H9 (cell line): ENCODE measurements around the gene IL1RAPL2. TPM values are rescaled to one million over a fixed set of nuclear protein-coding genes. Genes with fewer than 3 reads are reported as not detected.

Experiments used
- DNase-seq: peaks from one replicate; pipeline ENCODE4 v3.0.0-alpha.2; 2017
- H2AFZ ChIP-seq: one replicate; pipeline ENCODE4 v1.6.1; 2013; ENCODE audit warnings: mild to moderate bottlenecking, low read length, control low read depth, moderate library complexity
- H2AK5ac ChIP-seq: 2 replicates; pipeline ENCODE4 v1.6.1; 2013; ENCODE audit warnings: low read length, control low read depth, mixed read lengths; ENCODE audit not compliant: insufficient read length
- H2BK120ac ChIP-seq: one replicate; pipeline ENCODE4 v1.6.1; 2013; ENCODE audit warnings: low read depth, mild to moderate bottlenecking, low read length, control low read depth, inconsistent platforms; ENCODE audit not compliant: poor library complexity, severe bottlenecking
- H2BK12ac ChIP-seq: 2 replicates; pipeline ENCODE4 v1.6.1; 2013; ENCODE audit warnings: low read length, control low read depth, mixed read lengths, low read depth; ENCODE audit not compliant: insufficient read length
- H2BK15ac ChIP-seq: 2 replicates; pipeline ENCODE4 v1.6.1; 2013; ENCODE audit warnings: low read depth, low read length, control low read depth
- H2BK20ac ChIP-seq: one replicate; pipeline ENCODE4 v1.6.1; 2013; ENCODE audit warnings: low read depth, mild to moderate bottlenecking, low read length, control low read depth, inconsistent platforms; ENCODE audit not compliant: poor library complexity, severe bottlenecking
- H2BK5ac ChIP-seq: 2 replicates; pipeline ENCODE4 v1.6.1; 2013; ENCODE audit warnings: low read length, control low read depth, mixed read lengths; ENCODE audit not compliant: insufficient read length
- H3K14ac ChIP-seq: 2 replicates; pipeline ENCODE4 v1.6.1; 2013; ENCODE audit warnings: low read length, control low read depth; ENCODE audit not compliant: insufficient read depth
- H3K18ac ChIP-seq: 2 replicates; pipeline ENCODE4 v1.6.1; 2013; ENCODE audit warnings: low read depth, mild to moderate bottlenecking, mixed read lengths, low read length, control low read depth; ENCODE audit not compliant: insufficient read length
- H3K23ac ChIP-seq: 2 replicates; pipeline ENCODE4 v1.6.1; 2013; ENCODE audit warnings: low read length, control low read depth, mixed read lengths, low read depth; ENCODE audit not compliant: insufficient read length
- H3K23me2 ChIP-seq: 2 replicates; pipeline ENCODE4 v1.6.1; 2013; ENCODE audit warnings: low read depth, mild to moderate bottlenecking, mixed read lengths, low read length, control low read depth; ENCODE audit not compliant: insufficient read length, poor library complexity, severe bottlenecking
- H3K27ac ChIP-seq: 2 replicates; pipeline ENCODE4 v1.5.1; 2013; ENCODE audit warnings: low read length, control low read depth, mixed read lengths, low read depth; ENCODE audit not compliant: insufficient read length
- H3K27me3 ChIP-seq: 2 replicates; pipeline ENCODE4 v1.6.1; 2013; ENCODE audit warnings: low read length, control low read depth, inconsistent platforms; ENCODE audit not compliant: insufficient read depth
- H3K4ac ChIP-seq: 2 replicates; pipeline ENCODE4 v1.6.1; 2013; ENCODE audit warnings: low read depth, mild to moderate bottlenecking, control low read depth, inconsistent platforms, low read length, moderate library complexity
- H3K4me1 ChIP-seq: 2 replicates; pipeline ENCODE4 v1.6.1; 2013; ENCODE audit warnings: low read length, control low read depth, inconsistent platforms; ENCODE audit not compliant: insufficient read depth
- H3K4me2 ChIP-seq: 2 replicates; pipeline ENCODE4 v1.6.1; 2013; ENCODE audit warnings: low read length, control low read depth, mixed read lengths; ENCODE audit not compliant: insufficient read length, insufficient read depth
- H3K56ac ChIP-seq: 2 replicates; pipeline ENCODE4 v1.6.1; 2013; ENCODE audit warnings: low read depth, mild to moderate bottlenecking, mixed read lengths, low read length, control low read depth; ENCODE audit not compliant: insufficient read length
- H3K79me1 ChIP-seq: 2 replicates; pipeline ENCODE4 v1.6.1; 2013; ENCODE audit warnings: low read depth, mild to moderate bottlenecking, moderate library complexity, low read length, control low read depth, inconsistent platforms; ENCODE audit not compliant: insufficient read depth, poor library complexity, severe bottlenecking
- H3K79me2 ChIP-seq: 2 replicates; pipeline ENCODE4 v1.6.1; 2013; ENCODE audit warnings: low read length, control low read depth, inconsistent platforms; ENCODE audit not compliant: insufficient read depth
- H3K9ac ChIP-seq: 2 replicates; pipeline ENCODE4 v1.6.1; 2013; ENCODE audit warnings: low read length, control low read depth, mixed read lengths; ENCODE audit not compliant: insufficient read length; ENCODE audit errors: extremely low read depth
- H3K9me3 ChIP-seq: one replicate; pipeline ENCODE4 v1.6.1; 2013; ENCODE audit warnings: low read depth, low read length, inconsistent platforms; ENCODE audit not compliant: control insufficient read depth
- H3T11ph ChIP-seq: one replicate; pipeline ENCODE4 v1.6.1; 2013; ENCODE audit warnings: mild to moderate bottlenecking, low read length, control low read depth, inconsistent platforms
- H4K20me1 ChIP-seq: one replicate; pipeline ENCODE4 v1.6.1; 2013; ENCODE audit not compliant: control insufficient read depth, insufficient read length, insufficient read depth
- H4K5ac ChIP-seq: 2 replicates; pipeline ENCODE4 v1.6.1; 2013; ENCODE audit warnings: low read depth, mild to moderate bottlenecking, mixed read lengths, low read length, control low read depth; ENCODE audit not compliant: insufficient read length
- H4K8ac ChIP-seq: replicated peaks from 2 replicates; pipeline ENCODE4 v1.6.1; 2013; ENCODE audit warnings: low read length, control low read depth, mixed read lengths, low read depth; ENCODE audit not compliant: insufficient read length
- H4K91ac ChIP-seq: 2 replicates; pipeline ENCODE4 v1.6.1; 2013; ENCODE audit warnings: low read depth, mild to moderate bottlenecking, moderate library complexity, mixed read lengths, low read length, control low read depth; ENCODE audit not compliant: insufficient read length
- H3K27ac Mint-ChIP-seq, 3 experiments: 2 replicates in 2 of 3; 3 replicates in 1 of 3; pipeline ENCODE4 v1.8.0; 2020 to 2021; ENCODE audit warnings: mixed read lengths in 3 of 3, mild to moderate bottlenecking in 1 of 3, moderate library complexity in 1 of 3
- H3K27me3 Mint-ChIP-seq: 2 replicates; pipeline ENCODE4 v1.8.0; 2021; ENCODE audit warnings: low read depth, mild to moderate bottlenecking, moderate library complexity, mixed read lengths
- H3K36me3 Mint-ChIP-seq, 3 experiments: 2 replicates in 2 of 3; 3 replicates in 1 of 3; pipeline ENCODE4 v1.8.0; 2020 to 2021; ENCODE audit warnings: low read depth in 3 of 3, mixed read lengths in 3 of 3; ENCODE audit not compliant: insufficient read depth in 1 of 3
- H3K4me1 Mint-ChIP-seq, 2 experiments: 2 replicates each; pipeline ENCODE4 v1.8.0; 2020; ENCODE audit warnings: mixed read lengths in 2 of 2
- H3K4me3 Mint-ChIP-seq, 2 experiments: 2 replicates in 1 of 2; 3 replicates in 1 of 2; pipeline ENCODE4 v1.8.0; 2020 to 2021; ENCODE audit warnings: mild to moderate bottlenecking in 2 of 2, mixed read lengths in 2 of 2, moderate library complexity in 1 of 2
- H3K9me3 Mint-ChIP-seq, 2 experiments: 2 replicates in 1 of 2; 3 replicates in 1 of 2; pipeline ENCODE4 v1.8.0; 2020; ENCODE audit warnings: mild to moderate bottlenecking in 2 of 2, mixed read lengths in 2 of 2, moderate library complexity in 1 of 2
- CTCF ChIP-seq: fragments of 200-600 bp; sonication (generic); conservative IDR thresholded peaks from 3 replicates; pipeline ENCODE4 v1.8.0; 2021; ENCODE audit warnings: antibody characterized with exemption, mild to moderate bottlenecking
- WGBS: extraction: QIAGEN DNeasy Blood & Tissue Kit; methylation state at CpG from one replicate; pipeline ENCODE4 v1.1.7; 2013; ENCODE audit warnings: missing lambda C conversion rate, low lambda C conversion rate, mixed read lengths; ENCODE audit not compliant: insufficient read length; ENCODE audit errors: extremely low coverage; 5-methylcytosine and 5-hydroxymethylcytosine counted together
- total RNA-seq: library from RNA; stranded (reverse); gene quantifications from 2 replicates; pipeline ENCODE4 v1.2.1, GENCODE V29; 2021

Gene IL1RAPL2
- total RNA-seq, 1 experiment from 2014 or later, result not detected

GRCh38 chrX:105565856-105566255, 999.9 kb downstream of the IL1RAPL2 start:
- Mint-ChIP-seq H3K9me3 (peaks cover 0 to 19% of the 10 kb centered on the region in 2 experiments; a peak in 1 of 5 replicates), H3K4me3 (no peak overlapping the region)
- no peak for TF ChIP-seq CTCF

More at GRCh38 chrX:105565856-105566255, 999.9 kb downstream of the IL1RAPL2 start:
- no peak overlapping the region for H3T11ph ChIP-seq
- Mint-ChIP-seq H3K4me1 (0 out of 4 replicates have a peak, but pooled peaks cover 0 to 5% of the 10 kb centered on the region in 2 experiments), H3K36me3 (no peaks in the 10 kb centered on the region), H3K27me3 (no peaks in the 10 kb centered on the region; the same call in 1 of the 2 replicates), H3K27ac (no peak overlapping the region)
- no peak overlapping the region for H2BK15ac ChIP-seq
- H3K79me2 ChIP-seq, result no peaks in the 10 kb centered on the region
- no peak overlapping the region for H3K27ac ChIP-seq
- H3K79me1 ChIP-seq, result no peaks in the 10 kb centered on the region
- no peaks in the 10 kb centered on the region for H3K9me3 ChIP-seq
- no peak overlapping the region for H3K4me2 ChIP-seq
- no peak overlapping the region for H3K56ac ChIP-seq
- no peaks in the 10 kb centered on the region for H4K20me1 ChIP-seq
- H2BK20ac ChIP-seq, result no peak overlapping the region
- H2BK12ac ChIP-seq, result no peak overlapping the region
- H3K9ac ChIP-seq, result no peak overlapping the region
- no peaks in the 10 kb centered on the region for H3K4me1 ChIP-seq
- H3K23me2 ChIP-seq, result no peaks in the 10 kb centered on the region
- H2BK120ac ChIP-seq, result no peak overlapping the region
- H3K14ac ChIP-seq, result no peak overlapping the region
- H2AK5ac ChIP-seq, result no peak overlapping the region
- H3K4ac ChIP-seq, result no peak overlapping the region
- no peak overlapping the region for H4K8ac ChIP-seq
- no peaks in the 10 kb centered on the region for H3K27me3 ChIP-seq
- H2BK5ac ChIP-seq, result no peak overlapping the region
- H2AFZ ChIP-seq, result no peak overlapping the region
- H3K18ac ChIP-seq, result no peak overlapping the region
- H3K23ac ChIP-seq, result no peak overlapping the region
- WGBS, result no CpG with 5 or more reads among the region's 2 CpGs
- H4K91ac ChIP-seq, result no peak overlapping the region
- no peak for DNase-seq
- no peak overlapping the region for H4K5ac ChIP-seq
